Sigmoid colon (tissue), 4 donors: Measurements from ENCODE around the gene KRT6C.

ENCODE experiments used
- CTCF ChIP-seq, 4 experiments: fragments of 450-650 bp in 3 of 4; fragments of 200-600 bp in 1 of 4; IDR thresholded peaks; one replicate each; pipeline ENCODE4 v1.5.1; 2016 to 2019; ENCODE audit warnings: antibody characterized with exemption in 4 of 4, mild to moderate bottlenecking in 3 of 4, moderate library complexity in 2 of 4
- EP300 ChIP-seq, 4 donors: sonication (generic); formaldehyde crosslinking; IDR thresholded peaks; one replicate each; pipeline ENCODE4 v1.6.1; 2017; ENCODE audit warnings: antibody characterized with exemption in 4 of 4
- POLR2A ChIP-seq, 2 donors: fragments of 450-650 bp; IDR thresholded peaks; one replicate each; pipeline ENCODE4 v1.6.1; 2016; ENCODE audit warnings: antibody characterized with exemption in 2 of 2, mild to moderate bottlenecking in 2 of 2, moderate library complexity in 2 of 2
- POLR2AphosphoS5 ChIP-seq, 4 donors: sonication (generic); formaldehyde crosslinking; IDR thresholded peaks; one replicate each; pipeline ENCODE4 v1.6.1; 2017; ENCODE audit warnings: antibody characterized with exemption in 4 of 4

- TF ChIP-seq POLR2AphosphoS5 (IDR thresholded peaks at IDR 0.05) (peak in 3 of 4 donors; percentile 61 to 73 (median 61)), POLR2A (IDR thresholded peaks at IDR 0.05) (no peak), CTCF (IDR thresholded peaks at IDR 0.05) (no peak), EP300 (IDR thresholded peaks at IDR 0.05) (peak in 1 of 4 donors; percentile 30)
These were observed 49.7 kb downstream of the KRT6C start for GRCh38 chr12:52423661-52424500.
